GM12873 (cell line): Measurements from ENCODE around the gene FAF1.

Source experiments
- CTCF ChIP-seq: IDR thresholded peaks from 2 replicates; pipeline ENCODE4 v1.5.1; 2012; ENCODE audit warnings: low read depth, mild to moderate bottlenecking, moderate library complexity, low read length, control low read depth; ENCODE audit not compliant: insufficient read depth; ENCODE audit errors: missing control alignments

Gene FAF1

GRCh38 chr1:50426108-50426700, 533.9 kb downstream of the FAF1 start:
- no peak for TF ChIP-seq CTCF

GRCh38 chr1:50425376-50426107, 534.5 kb downstream of the FAF1 start:
- no peak for TF ChIP-seq CTCF

- TF ChIP-seq CTCF, result no peak
Observed at GRCh38 chr1:50424884-50425375, 535.1 kb downstream of the FAF1 start.

GRCh38 chr1:50424045-50424883, 535.8 kb downstream of the FAF1 start:
- no peak for TF ChIP-seq CTCF

- no peak for TF ChIP-seq CTCF
Observed at GRCh38 chr1:50423670-50424000, 536.4 kb downstream of the FAF1 start.

- TF ChIP-seq CTCF, result no peak
Observed at GRCh38 chr1:50422946-50423669, 537.0 kb downstream of the FAF1 start, which contains the start of gene DMRTA2. Gene DMRTA2 (minus strand): TSS chr1:50423443. CDS start chr1:50421536, 1,907 bp downstream.
